ENCODE results near the gene RNASE13. TPM values are rescaled to one million over a fixed set of nuclear protein-coding genes. Genes with fewer than 3 reads are reported as not detected.
A peak's percentile ranks its signal among the peaks of the same experiment; 100 is the strongest.

The RNASE13 gene
- total RNA-seq, 2 donors from 2014 or later = not detected

DNA sequence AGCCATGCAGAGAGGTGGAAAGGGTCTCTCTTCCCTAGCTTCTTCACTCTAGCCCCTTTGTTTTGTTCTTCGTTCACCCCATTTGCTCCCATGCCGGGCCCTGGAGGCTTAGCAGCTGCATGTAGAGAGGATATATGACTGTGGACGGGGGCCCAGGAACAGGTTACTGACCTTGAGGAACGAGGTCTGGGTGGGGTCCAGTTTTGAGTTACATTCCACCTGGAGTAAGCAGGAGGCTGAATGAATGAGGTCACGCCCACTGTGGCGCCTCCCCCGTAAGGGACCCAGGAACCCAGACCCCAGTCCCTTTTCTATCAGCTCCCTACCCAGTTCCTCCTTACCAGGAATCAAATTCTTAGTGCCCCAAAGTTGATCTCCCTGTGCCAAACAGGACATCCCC lies 16.3 kb downstream of the RNASE13 start:
- WGBS, 2 donors = 70 to 80% methylated on average over 7 of the region's 7 CpGs
- intact Hi-C loops (cut with DNase I) = loop anchor here (5.0 kb wide), 1 partner anchor 69 kb away; no protein-coding TSS in a partner anchor
- ATAC-seq = no peak

GRCh38 chr14:21017528-21018245 lies 16.9 kb downstream of the RNASE13 start:
- TF ChIP-seq, protein P1, sequence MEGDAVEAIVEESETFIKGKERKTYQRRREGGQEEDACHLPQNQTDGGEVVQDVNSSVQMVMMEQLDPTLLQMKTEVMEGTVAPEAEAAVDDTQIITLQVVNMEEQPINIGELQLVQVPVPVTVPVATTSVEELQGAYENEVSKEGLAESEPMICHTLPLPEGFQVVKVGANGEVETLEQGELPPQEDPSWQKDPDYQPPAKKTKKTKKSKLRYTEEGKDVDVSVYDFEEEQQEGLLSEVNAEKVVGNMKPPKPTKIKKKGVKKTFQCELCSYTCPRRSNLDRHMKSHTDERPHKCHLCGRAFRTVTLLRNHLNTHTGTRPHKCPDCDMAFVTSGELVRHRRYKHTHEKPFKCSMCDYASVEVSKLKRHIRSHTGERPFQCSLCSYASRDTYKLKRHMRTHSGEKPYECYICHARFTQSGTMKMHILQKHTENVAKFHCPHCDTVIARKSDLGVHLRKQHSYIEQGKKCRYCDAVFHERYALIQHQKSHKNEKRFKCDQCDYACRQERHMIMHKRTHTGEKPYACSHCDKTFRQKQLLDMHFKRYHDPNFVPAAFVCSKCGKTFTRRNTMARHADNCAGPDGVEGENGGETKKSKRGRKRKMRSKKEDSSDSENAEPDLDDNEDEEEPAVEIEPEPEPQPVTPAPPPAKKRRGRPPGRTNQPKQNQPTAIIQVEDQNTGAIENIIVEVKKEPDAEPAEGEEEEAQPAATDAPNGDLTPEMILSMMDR (IDR thresholded peaks at IDR 0.05) = no peak
- TF ChIP-seq POLR2A (IDR thresholded peaks at IDR 0.05) = no peak
- DNase-seq = no peak

More for the DNA sequence above, 16.3 kb downstream of the RNASE13 start:
- peaks cover 14% of the 10 kb centered on the region for H3K4me1 ChIP-seq
- no peak overlapping the region for H3K27ac ChIP-seq
- H3K36me3 ChIP-seq (replicated peaks in 1 of 2; ENCODE audit: insufficient read depth in 1 of 2, low read depth in 2 of 2) = peaks cover 11 to 18% of the 10 kb centered on the region in 2 donors
- H3K27me3 ChIP-seq = no peaks in the 10 kb centered on the region
- TF ChIP-seq, protein P1 (IDR thresholded peaks at IDR 0.05) = no peak
- TF ChIP-seq POLR2A (IDR thresholded peaks at IDR 0.05) = no peak
- H3K9me3 ChIP-seq = no peaks in the 10 kb centered on the region
- H3K4me3 ChIP-seq = no peak overlapping the region
- no peak for DNase-seq

DNA sequence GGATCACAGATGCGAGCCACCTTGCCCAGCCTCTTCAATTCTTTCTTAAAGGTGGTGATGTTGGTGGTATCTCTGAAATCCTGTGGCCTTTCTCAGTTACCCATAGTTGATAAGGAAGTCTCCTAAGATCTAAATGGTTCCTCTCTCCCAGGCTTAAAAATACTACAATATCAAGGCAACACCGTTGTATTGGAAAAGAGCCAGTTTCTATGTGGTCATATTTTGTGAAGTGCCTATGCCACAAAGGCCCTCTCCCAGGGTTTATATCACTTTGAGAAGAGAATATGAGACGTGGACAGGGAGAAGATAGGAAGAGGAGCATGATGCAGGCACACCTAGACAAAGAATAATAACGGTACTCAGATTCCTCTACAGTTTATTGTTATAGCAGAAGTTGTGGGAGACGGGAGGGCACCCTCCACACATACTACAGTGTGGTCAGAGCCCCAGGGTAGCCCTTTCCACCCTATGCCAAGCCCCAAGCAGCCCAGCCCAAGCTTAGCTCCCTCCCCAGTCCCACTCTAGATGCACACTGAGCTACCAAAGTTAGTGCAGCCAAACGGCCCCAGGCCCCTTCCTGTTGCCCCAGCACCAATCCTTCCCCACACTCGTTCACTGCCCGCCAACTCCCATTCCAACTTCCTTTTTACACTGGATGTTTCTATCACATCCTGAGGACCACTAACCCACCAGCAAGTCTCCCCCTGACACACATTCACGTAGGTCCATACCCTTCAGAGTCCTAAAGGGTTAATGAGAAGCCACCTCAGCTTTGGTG lies 18.0 kb downstream of the RNASE13 start:
- DNase-seq = no peak
- 65 to 75% methylated on average over 9 of the region's 9 CpGs for WGBS, 2 donors
- H3K27me3 ChIP-seq = no peaks in the 10 kb centered on the region
- peaks cover 11 to 18% of the 10 kb centered on the region in 2 donors for H3K36me3 ChIP-seq (replicated peaks in 1 of 2; ENCODE audit: insufficient read depth in 1 of 2, low read depth in 2 of 2)
- no peak overlapping the region for H3K4me3 ChIP-seq
- no peak for ATAC-seq
- H3K4me1 ChIP-seq = no peaks in the 10 kb centered on the region
- H3K9me3 ChIP-seq = no peaks in the 10 kb centered on the region
- TF ChIP-seq, protein P1 (IDR thresholded peaks at IDR 0.05) = no peak
- TF ChIP-seq POLR2A (IDR thresholded peaks at IDR 0.05) = no peak
- no peak overlapping the region for H3K27ac ChIP-seq
- intact Hi-C loops (cut with DNase I) = loop anchor here (5.0 kb wide), 1 partner anchor 71 kb away; no protein-coding TSS in a partner anchor

More at GRCh38 chr14:21017528-21018245, 16.9 kb downstream of the RNASE13 start:
- Histone ChIP-seq H3K36me3 (replicated peaks in 1 of 2; ENCODE audit: insufficient read depth in 1 of 2, low read depth in 2 of 2) (peaks cover 11 to 18% of the 10 kb centered on the region in 2 donors), H3K27me3 (no peaks in the 10 kb centered on the region), H3K4me1 (peaks cover 8% of the 10 kb centered on the region), H3K27ac (no peak overlapping the region), H3K4me3 (no peak overlapping the region), H3K9me3 (no peaks in the 10 kb centered on the region)
- ATAC-seq = no peak
- intact Hi-C loops (cut with DNase I) = loop anchor here (5.0 kb wide), 1 partner anchor 70 kb away; no protein-coding TSS in a partner anchor
- WGBS, 2 donors = 74 to 82% methylated on average over 28 of the region's 28 CpGs

DNA sequence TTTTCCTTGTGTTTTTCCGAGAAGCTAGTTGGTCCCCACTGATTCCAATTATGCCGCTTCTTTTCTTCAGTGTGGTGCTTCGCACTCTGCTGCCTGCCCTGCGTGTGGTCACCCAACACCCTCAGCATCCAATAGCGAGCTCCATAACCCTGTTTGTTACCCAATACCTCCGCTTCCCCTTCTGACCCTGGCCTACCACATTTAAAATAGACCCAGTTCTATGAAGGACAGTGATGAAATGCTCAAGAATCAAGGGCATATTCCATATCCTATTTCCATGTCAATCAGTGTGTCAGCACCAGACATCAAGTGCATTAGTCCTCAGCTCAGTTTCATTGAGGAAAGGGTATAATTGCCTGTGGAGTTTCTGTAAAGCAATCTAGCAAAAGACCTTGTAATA lies 19.3 kb downstream of the RNASE13 start:
- TF ChIP-seq, protein P1 (IDR thresholded peaks at IDR 0.05) = no peak
- TF ChIP-seq POLR2A (IDR thresholded peaks at IDR 0.05) = no peak
- Histone ChIP-seq H3K27me3 (no peaks in the 10 kb centered on the region), H3K4me3 (no peak overlapping the region), H3K27ac (no peak overlapping the region), H3K36me3 (replicated peaks in 1 of 2; ENCODE audit: insufficient read depth in 1 of 2, low read depth in 2 of 2) (peaks cover 11 to 17% of the 10 kb centered on the region in 2 donors), H3K9me3 (no peaks in the 10 kb centered on the region), H3K4me1 (no peaks in the 10 kb centered on the region)
- intact Hi-C loops (cut with DNase I) = loop anchor here (5.0 kb wide), 1 partner anchor 72 kb away; no protein-coding TSS in a partner anchor
- no peak for ATAC-seq
- 63 to 64% methylated on average over 6 of the region's 6 CpGs for WGBS, 2 donors
- peak in 1 of 4 donors; percentile 20 for DNase-seq

Measured in body of pancreas (tissue), 4 donors.